Mucosa of descending colon (tissue), 3 donors: ENCODE results near the gene NR6A1. TPM values are rescaled to one million over a fixed set of nuclear protein-coding genes. Genes with fewer than 3 reads are reported as not detected.

Experiments used
- ATAC-seq: fragments of 200-7000 bp; cut with Tn5 transposase; one replicate; pipeline ENCODE4 v1.9.1; 2020; ENCODE audit warnings: mild to moderate bottlenecking, moderate library complexity
- DNase-seq, 3 donors: peaks; one replicate each; pipeline ENCODE4 v3.0.0-alpha.2; 2020
- H3K36me3 ChIP-seq: fragments of 200-600 bp; one replicate; pipeline ENCODE4 v1.8.0; 2021; ENCODE audit warnings: low read depth, mild to moderate bottlenecking
- H3K4me1 ChIP-seq: fragments of 200-600 bp; one replicate; pipeline ENCODE4 v1.8.0; 2021; ENCODE audit warnings: low read depth, mild to moderate bottlenecking
- H3K4me3 ChIP-seq: fragments of 200-600 bp; one replicate; pipeline ENCODE4 v1.8.0; 2021; ENCODE audit warnings: mild to moderate bottlenecking
- H3K9me3 ChIP-seq: fragments of 200-600 bp; one replicate; pipeline ENCODE4 v1.8.0; 2021; ENCODE audit warnings: mild to moderate bottlenecking
- CTCF ChIP-seq: fragments of 200-600 bp; IDR thresholded peaks from one replicate; pipeline ENCODE4 v1.8.0; 2022; ENCODE audit warnings: antibody characterized with exemption, mild to moderate bottlenecking
- intact Hi-C, 2 donors: fragments of 100-400 bp; cut with DNase I in 1 of 2; cut with micrococcal nuclease in 1 of 2; formaldehyde crosslinking; loops; one replicate each; pipeline versions ENCODE4 v1.11.0 to v1.11.1; 2022; cut with DNase I, micrococcal nuclease
- total RNA-seq, 3 donors: library from RNA; stranded (reverse); fragmentation: NEBNext Ultra II Directional in 2 of 3; extraction: Animal tissue kit (Norgen Biotek cat#: 25700) in 2 of 3; gene quantifications; one replicate each; pipeline versions ENCODE4 v1.2.1 to v1.2.4, GENCODE V29; 2021 to 2023
- donor health status: DM: no; HTN: no; CAD: no; lungs with moderate emphysema.
- donor health status: DM: no; HTN: no; CAD: no.
- donor health status: DM: no; HTN: yes; CAD: no.

Gene NR6A1
- total RNA-seq, 3 donors from 2014 or later, result 5.6 to 8.4 (median 7.0) TPM

GRCh38 chr9:124707666-124708065, 63.4 kb downstream of the NR6A1 start:
- ATAC-seq (peak; percentile 37), DNase-seq (no peak)
- intact Hi-C loops, result no loop called here
- Histone ChIP-seq H3K9me3 (no peaks in the 10 kb centered on the region), H3K4me3 (no peak overlapping the region), H3K4me1 (peaks cover 9% of the 10 kb centered on the region), H3K36me3 (no peaks in the 10 kb centered on the region)
- no peak for TF ChIP-seq CTCF

GRCh38 chr9:124706685-124707084, 64.4 kb downstream of the NR6A1 start:
- Histone ChIP-seq H3K36me3 (no peaks in the 10 kb centered on the region), H3K4me3 (no peak overlapping the region), H3K4me1 (peaks cover 9% of the 10 kb centered on the region), H3K9me3 (no peaks in the 10 kb centered on the region)
- intact Hi-C loops, result no loop called here
- DNase-seq (no peak), ATAC-seq (no peak)
- TF ChIP-seq CTCF, result no peak

DNA sequence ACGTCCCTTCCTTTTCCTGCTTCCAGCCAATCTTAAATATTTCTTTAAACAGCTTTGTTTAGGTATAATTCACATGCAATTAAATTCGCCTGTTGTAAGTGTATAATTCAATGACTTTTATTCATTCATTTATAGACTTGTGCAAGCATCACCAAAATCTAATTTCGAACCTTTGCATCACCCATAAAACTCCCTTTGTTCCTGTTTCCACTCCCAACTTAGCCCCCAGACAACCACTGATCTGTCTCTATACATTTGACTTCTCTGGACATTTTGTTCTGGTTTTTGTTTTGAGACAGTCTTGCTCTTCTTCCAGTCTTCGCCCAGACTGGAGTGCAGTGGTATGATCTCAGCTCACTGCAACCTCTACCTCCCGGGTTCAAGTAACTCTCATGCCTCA, 71.5 kb downstream of the NR6A1 start:
- H3K4me1 ChIP-seq, result no peaks in the 10 kb centered on the region
- ATAC-seq (no peak), DNase-seq (no peak)
- TF ChIP-seq CTCF, result no peak
- intact Hi-C loops, result no loop called here
- H3K9me3 ChIP-seq, result no peaks in the 10 kb centered on the region
- no peaks in the 10 kb centered on the region for H3K36me3 ChIP-seq
- no peak overlapping the region for H3K4me3 ChIP-seq

DNA sequence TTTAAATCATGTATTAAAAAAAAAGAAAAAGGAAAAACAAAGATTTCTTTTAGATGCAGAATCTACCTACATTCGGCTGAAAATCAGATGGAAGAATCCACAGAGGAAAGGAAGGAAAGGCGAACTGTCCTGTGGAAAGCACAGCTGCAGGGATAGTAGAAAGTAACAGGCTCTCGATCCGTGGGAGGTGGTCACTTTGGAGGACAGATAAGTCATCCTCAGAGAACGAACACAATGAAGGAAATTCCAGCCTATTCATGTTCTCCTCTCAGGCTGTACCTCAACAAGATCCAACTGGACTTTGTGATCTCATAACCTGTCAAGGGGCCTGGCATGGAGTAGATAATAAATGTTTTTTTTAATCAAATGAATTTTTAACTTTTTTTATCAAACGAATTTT, 72.8 kb downstream of the NR6A1 start:
- Histone ChIP-seq H3K4me3 (no peak overlapping the region), H3K36me3 (no peaks in the 10 kb centered on the region), H3K9me3 (no peaks in the 10 kb centered on the region), H3K4me1 (no peaks in the 10 kb centered on the region)
- TF ChIP-seq CTCF, result no peak
- intact Hi-C loops, result no loop called here
- DNase-seq, result no peak
- ATAC-seq, result no peak

- DNase-seq (no peak), ATAC-seq (no peak)
- no peaks in the 10 kb centered on the region for H3K36me3 ChIP-seq
- H3K9me3 ChIP-seq, result no peaks in the 10 kb centered on the region
- intact Hi-C loops, result no loop called here
- TF ChIP-seq CTCF, result no peak
- no peaks in the 10 kb centered on the region for H3K4me1 ChIP-seq
- no peak overlapping the region for H3K4me3 ChIP-seq
These were observed 73.5 kb downstream of the NR6A1 start for GRCh38 chr9:124697326-124698200.
